ENCODE results near the gene CDC42BPA.

Gene CDC42BPA

DNA sequence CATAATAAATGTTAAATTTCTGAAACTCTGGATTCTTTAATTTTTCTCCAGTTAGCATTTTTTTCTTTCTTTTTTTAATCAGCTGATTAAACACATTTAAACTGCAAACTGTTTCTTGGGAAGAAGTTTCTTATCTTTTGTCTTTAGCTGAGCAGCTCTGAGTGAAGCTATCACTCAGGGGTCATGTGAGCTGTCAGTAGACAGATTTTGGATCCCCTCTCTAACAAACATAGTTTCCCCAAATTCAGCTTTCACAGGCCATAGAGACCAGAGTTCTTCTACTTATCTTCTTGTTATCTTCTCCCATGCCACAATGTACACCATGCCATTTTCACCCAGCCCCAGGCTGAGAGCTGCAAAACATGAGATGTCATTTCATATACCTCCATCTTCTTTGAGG lies 148.9 kb downstream of the CDC42BPA start:
- Histone ChIP-seq H3K4me3 (ENCODE audit: low read depth, low read length) (no peak overlapping the region), H2AFZ (ENCODE audit: insufficient read depth, low read length, poor library complexity) (no peak overlapping the region), H3K27me3 (ENCODE audit: insufficient read depth, low read length) (no peaks in the 10 kb centered on the region), H3K27ac (ENCODE audit: low read depth, low read length) (no peak overlapping the region), H3K79me1 (ENCODE audit: low read length) (no peaks in the 10 kb centered on the region), H3K9ac (ENCODE audit: low read length) (no peak overlapping the region), H3K9me3 (ENCODE audit: insufficient read depth, low read depth, low read length) (no peaks in the 10 kb centered on the region), H4K91ac (ENCODE audit: low read depth, low read length) (no peak overlapping the region), H2BK5ac (ENCODE audit: low read depth, low read length, poor library complexity) (no peak overlapping the region), H2BK12ac (ENCODE audit: low read length) (no peak overlapping the region), H3K4me1 (ENCODE audit: control insufficient read depth in 1 of 2, insufficient read depth in 2 of 2, low read length in 2 of 2) (no peaks in the 10 kb centered on the region), H3K36me3 (ENCODE audit: control insufficient read depth in 1 of 2, insufficient read depth in 2 of 2, low read length in 2 of 2) (no peaks in the 10 kb centered on the region), H2AK5ac (ENCODE audit: low read length) (no peak overlapping the region), H2BK120ac (ENCODE audit: insufficient read depth, low read length, poor library complexity) (no peak overlapping the region), H4K12ac (ENCODE audit: low read depth, low read length) (no peak overlapping the region), H3K4me2 (ENCODE audit: low read length) (no peak overlapping the region), H3K14ac (ENCODE audit: low read length) (no peak overlapping the region), H3K4ac (ENCODE audit: low read depth, low read length) (no peak overlapping the region), H4K8ac (ENCODE audit: low read depth, low read length) (no peak overlapping the region), H3K23ac (ENCODE audit: low read length) (no peak overlapping the region), H3K79me2 (ENCODE audit: control insufficient read depth, insufficient read depth, low read length, poor library complexity) (no peaks in the 10 kb centered on the region), H3K18ac (ENCODE audit: low read length) (no peak overlapping the region)
- no peak for DNase-seq

DNA sequence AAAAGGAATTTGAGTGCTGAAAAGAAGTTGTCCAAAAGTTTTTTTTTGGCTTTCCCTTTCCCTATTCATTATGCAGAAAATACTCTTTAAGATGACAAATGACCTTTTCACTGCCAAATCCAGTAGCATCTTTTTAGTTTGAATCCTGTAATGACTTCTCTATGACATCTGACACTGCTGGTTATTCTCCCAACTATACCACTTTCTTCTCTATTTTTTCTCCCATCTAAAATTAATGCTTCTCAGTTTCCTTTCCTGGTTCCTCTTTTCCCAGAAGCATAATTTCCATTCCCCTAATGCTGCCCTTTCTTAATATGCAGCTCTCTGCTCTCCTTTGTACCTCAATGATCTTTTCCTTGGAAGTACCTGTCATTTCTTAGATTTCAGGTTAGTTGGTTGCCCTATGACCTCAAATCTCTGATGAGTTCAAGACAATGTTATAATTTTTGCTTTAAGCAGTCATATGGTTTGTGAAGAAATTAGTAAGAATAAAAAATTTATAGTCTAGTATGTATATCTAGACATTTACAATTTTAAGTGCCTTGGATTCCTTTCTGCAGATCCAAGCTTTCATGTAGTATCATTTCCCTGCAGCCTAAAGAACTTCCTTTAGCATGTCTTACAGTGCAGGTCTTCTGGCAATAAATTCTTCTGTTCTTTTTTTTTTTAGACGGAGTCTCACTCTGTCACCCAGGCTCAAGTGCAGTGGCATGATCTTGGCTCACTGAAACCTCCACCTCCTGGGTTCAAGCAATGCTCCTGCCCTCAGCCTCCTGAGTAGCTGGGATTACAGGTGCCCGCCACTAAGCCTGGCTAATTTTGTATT lies 150.8 kb downstream of the CDC42BPA start:
- no peak overlapping the region for H4K8ac ChIP-seq (ENCODE audit: low read depth, low read length)
- H2AFZ ChIP-seq (ENCODE audit: insufficient read depth, low read length, poor library complexity), result no peak overlapping the region
- no peak overlapping the region for H3K4me3 ChIP-seq (ENCODE audit: low read depth, low read length)
- no peak overlapping the region for H3K9ac ChIP-seq (ENCODE audit: low read length)
- no peak overlapping the region for H2BK5ac ChIP-seq (ENCODE audit: low read depth, low read length, poor library complexity)
- H3K4ac ChIP-seq (ENCODE audit: low read depth, low read length), result no peak overlapping the region
- H4K91ac ChIP-seq (ENCODE audit: low read depth, low read length), result no peak overlapping the region
- H4K12ac ChIP-seq (ENCODE audit: low read depth, low read length), result no peak overlapping the region
- no peak overlapping the region for H3K14ac ChIP-seq (ENCODE audit: low read length)
- no peak overlapping the region for H2AK5ac ChIP-seq (ENCODE audit: low read length)
- H3K79me1 ChIP-seq (ENCODE audit: low read length), result no peaks in the 10 kb centered on the region
- no peak overlapping the region for H3K23ac ChIP-seq (ENCODE audit: low read length)
- no peak overlapping the region for H3K27ac ChIP-seq (ENCODE audit: low read depth, low read length)
- no peak for DNase-seq
- H3K79me2 ChIP-seq (ENCODE audit: control insufficient read depth, insufficient read depth, low read length, poor library complexity), result no peaks in the 10 kb centered on the region
- no peak overlapping the region for H3K18ac ChIP-seq (ENCODE audit: low read length)
- H2BK120ac ChIP-seq (ENCODE audit: insufficient read depth, low read length, poor library complexity), result no peak overlapping the region
- no peaks in the 10 kb centered on the region for H3K36me3 ChIP-seq (ENCODE audit: control insufficient read depth in 1 of 2, insufficient read depth in 2 of 2, low read length in 2 of 2)
- H3K9me3 ChIP-seq (ENCODE audit: insufficient read depth, low read depth, low read length), result no peaks in the 10 kb centered on the region
- H3K27me3 ChIP-seq (ENCODE audit: insufficient read depth, low read length), result no peaks in the 10 kb centered on the region
- H3K4me1 ChIP-seq (ENCODE audit: control insufficient read depth in 1 of 2, insufficient read depth in 2 of 2, low read length in 2 of 2), result no peaks in the 10 kb centered on the region
- H2BK12ac ChIP-seq (ENCODE audit: low read length), result no peak overlapping the region
- no CpG with 5 or more reads among the region's 2 CpGs for WGBS (ENCODE audit: extremely low coverage, insufficient coverage, insufficient read length)
- H3K4me2 ChIP-seq (ENCODE audit: low read length), result no peak overlapping the region

DNA sequence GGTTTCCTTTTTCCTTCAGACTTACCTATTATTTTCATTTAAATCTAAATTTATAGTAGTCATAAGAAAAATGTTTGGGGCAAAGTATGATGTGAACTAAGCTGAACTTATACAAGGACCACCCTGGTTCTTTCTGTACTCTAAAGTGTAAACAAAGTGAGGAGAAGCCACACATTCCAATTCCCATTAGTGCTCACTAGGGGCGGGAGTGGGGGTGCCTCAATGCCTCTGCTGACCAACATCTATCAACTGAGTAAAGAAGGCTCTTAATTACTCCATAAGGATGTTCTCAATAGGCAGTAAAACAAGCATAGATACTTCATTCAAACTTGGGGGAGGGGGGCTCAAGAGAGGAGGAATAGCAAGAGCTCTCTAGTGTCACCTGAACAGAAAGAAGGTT lies 151.7 kb downstream of the CDC42BPA start:
- Histone ChIP-seq H3K9me3 (ENCODE audit: insufficient read depth, low read depth, low read length) (no peaks in the 10 kb centered on the region), H2BK5ac (ENCODE audit: low read depth, low read length, poor library complexity) (no peak overlapping the region), H2BK120ac (ENCODE audit: insufficient read depth, low read length, poor library complexity) (no peak overlapping the region), H4K91ac (ENCODE audit: low read depth, low read length) (no peak overlapping the region), H3K4me2 (ENCODE audit: low read length) (no peak overlapping the region), H3K4me3 (ENCODE audit: low read depth, low read length) (no peak overlapping the region), H2AFZ (ENCODE audit: insufficient read depth, low read length, poor library complexity) (no peak overlapping the region), H3K79me1 (ENCODE audit: low read length) (no peaks in the 10 kb centered on the region), H3K27ac (ENCODE audit: low read depth, low read length) (no peak overlapping the region), H2AK5ac (ENCODE audit: low read length) (no peak overlapping the region), H3K14ac (ENCODE audit: low read length) (no peak overlapping the region), H3K23ac (ENCODE audit: low read length) (no peak overlapping the region), H2BK12ac (ENCODE audit: low read length) (no peak overlapping the region), H3K4ac (ENCODE audit: low read depth, low read length) (no peak overlapping the region), H4K8ac (ENCODE audit: low read depth, low read length) (no peak overlapping the region), H3K36me3 (ENCODE audit: control insufficient read depth in 1 of 2, insufficient read depth in 2 of 2, low read length in 2 of 2) (no peaks in the 10 kb centered on the region), H3K79me2 (ENCODE audit: control insufficient read depth, insufficient read depth, low read length, poor library complexity) (no peaks in the 10 kb centered on the region), H3K9ac (ENCODE audit: low read length) (no peak overlapping the region), H3K18ac (ENCODE audit: low read length) (no peak overlapping the region), H4K12ac (ENCODE audit: low read depth, low read length) (no peak overlapping the region), H3K27me3 (ENCODE audit: insufficient read depth, low read length) (no peaks in the 10 kb centered on the region), H3K4me1 (ENCODE audit: control insufficient read depth in 1 of 2, insufficient read depth in 2 of 2, low read length in 2 of 2) (no peaks in the 10 kb centered on the region)
- WGBS (ENCODE audit: extremely low coverage, insufficient coverage, insufficient read length), result no CpG with 5 or more reads among the region's 1 CpG
- no peak for DNase-seq

DNA sequence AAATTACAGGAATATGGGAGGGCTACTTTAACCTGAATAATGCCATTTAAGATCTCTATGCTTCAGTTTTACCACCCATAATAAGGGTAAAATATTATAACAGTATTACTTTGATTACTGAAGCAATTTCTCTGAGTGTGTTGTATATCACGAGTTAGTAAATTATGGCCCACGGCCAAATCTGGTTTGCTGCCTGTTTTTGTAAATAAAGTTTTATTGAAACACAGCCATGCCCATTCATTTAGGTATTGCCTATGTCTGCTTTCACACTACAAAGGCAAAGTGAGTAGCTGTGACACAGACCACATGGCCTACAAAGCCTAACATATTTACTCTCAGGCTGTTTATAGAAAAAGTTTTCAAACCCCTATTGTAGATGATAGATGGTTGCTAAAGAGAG lies 156.8 kb downstream of the CDC42BPA start:
- no peak overlapping the region for H3K9ac ChIP-seq (ENCODE audit: low read length)
- no peak overlapping the region for H2BK120ac ChIP-seq (ENCODE audit: insufficient read depth, low read length, poor library complexity)
- no peak overlapping the region for H4K91ac ChIP-seq (ENCODE audit: low read depth, low read length)
- no peak overlapping the region for H2BK12ac ChIP-seq (ENCODE audit: low read length)
- no peak overlapping the region for H3K4ac ChIP-seq (ENCODE audit: low read depth, low read length)
- H3K79me2 ChIP-seq (ENCODE audit: control insufficient read depth, insufficient read depth, low read length, poor library complexity), result no peaks in the 10 kb centered on the region
- peaks cover 2 to 3% of the 10 kb centered on the region in 2 experiments for H3K36me3 ChIP-seq (ENCODE audit: control insufficient read depth in 1 of 2, insufficient read depth in 2 of 2, low read length in 2 of 2)
- H3K4me1 ChIP-seq (ENCODE audit: control insufficient read depth in 1 of 2, insufficient read depth in 2 of 2, low read length in 2 of 2), result no peaks in the 10 kb centered on the region
- no peak overlapping the region for H2AK5ac ChIP-seq (ENCODE audit: low read length)
- no peak overlapping the region for H3K4me3 ChIP-seq (ENCODE audit: low read depth, low read length)
- no peak overlapping the region for H2BK5ac ChIP-seq (ENCODE audit: low read depth, low read length, poor library complexity)
- WGBS (ENCODE audit: extremely low coverage, insufficient coverage, insufficient read length), result no CpG with 5 or more reads among the region's 2 CpGs
- no peak for DNase-seq
- no peaks in the 10 kb centered on the region for H3K79me1 ChIP-seq (ENCODE audit: low read length)
- H3K27me3 ChIP-seq (ENCODE audit: insufficient read depth, low read length), result no peaks in the 10 kb centered on the region
- H3K9me3 ChIP-seq (ENCODE audit: insufficient read depth, low read depth, low read length), result no peaks in the 10 kb centered on the region
- H3K4me2 ChIP-seq (ENCODE audit: low read length), result no peak overlapping the region
- H3K27ac ChIP-seq (ENCODE audit: low read depth, low read length), result no peak overlapping the region
- no peak overlapping the region for H4K8ac ChIP-seq (ENCODE audit: low read depth, low read length)
- no peak overlapping the region for H3K18ac ChIP-seq (ENCODE audit: low read length)
- H4K12ac ChIP-seq (ENCODE audit: low read depth, low read length), result no peak overlapping the region
- no peak overlapping the region for H3K23ac ChIP-seq (ENCODE audit: low read length)
- no peak overlapping the region for H2AFZ ChIP-seq (ENCODE audit: insufficient read depth, low read length, poor library complexity)
- H3K14ac ChIP-seq (ENCODE audit: low read length), result no peak overlapping the region
